A204.1 (cell line): ENCODE data around the gene TMEM92.
"Not testable (repeated sequence)": the region's sequence is repeated elsewhere in the genome, so short reads cannot be mapped to it uniquely, and the experiment has no call there.

Experiments
- FAIRE-seq: peaks from 2 replicates; lab custom pipeline; 2012; peaks lifted over from hg19 to GRCh38; lab: Jason Lieb, UNC

Gene TMEM92

DNA sequence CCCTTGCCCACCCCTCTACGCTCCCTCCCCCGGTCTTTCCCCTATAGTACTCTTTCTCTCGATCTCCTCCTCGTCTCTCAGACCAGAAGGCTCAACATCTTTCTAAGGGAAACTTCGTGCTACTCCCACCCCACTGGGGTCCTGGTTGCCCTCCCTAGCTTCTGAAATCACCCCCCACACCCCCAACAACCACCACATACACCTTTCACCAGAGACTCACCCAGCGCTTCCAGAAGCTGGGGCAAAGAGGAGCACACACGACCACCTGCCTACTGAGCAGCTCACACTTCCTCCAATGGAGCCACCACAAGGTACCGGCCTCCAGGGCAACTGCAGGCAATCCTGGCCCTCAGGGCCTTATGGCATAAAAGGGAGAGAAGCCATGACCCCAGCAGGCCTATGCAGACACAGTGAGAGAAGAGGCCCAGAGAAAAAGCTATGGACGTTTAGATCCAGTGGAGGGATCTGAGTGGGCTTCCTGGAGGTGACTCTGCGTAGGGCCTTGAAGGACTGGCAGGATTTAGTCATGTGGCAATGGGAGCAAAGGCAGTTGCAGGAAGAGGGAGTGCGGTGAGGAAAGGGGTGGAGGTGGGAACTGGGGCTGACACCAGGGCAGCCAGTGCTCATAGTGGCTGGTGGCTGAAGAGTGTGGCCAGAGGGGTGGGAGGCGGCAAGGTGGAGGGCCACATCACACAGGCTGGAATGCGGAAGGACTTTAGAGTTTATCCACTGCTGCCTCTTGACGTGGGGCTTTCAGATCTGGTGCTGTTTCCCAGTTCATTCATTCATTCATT is 12.1 kb upstream of the TMEM92 start:
- no peak for FAIRE-seq

DNA sequence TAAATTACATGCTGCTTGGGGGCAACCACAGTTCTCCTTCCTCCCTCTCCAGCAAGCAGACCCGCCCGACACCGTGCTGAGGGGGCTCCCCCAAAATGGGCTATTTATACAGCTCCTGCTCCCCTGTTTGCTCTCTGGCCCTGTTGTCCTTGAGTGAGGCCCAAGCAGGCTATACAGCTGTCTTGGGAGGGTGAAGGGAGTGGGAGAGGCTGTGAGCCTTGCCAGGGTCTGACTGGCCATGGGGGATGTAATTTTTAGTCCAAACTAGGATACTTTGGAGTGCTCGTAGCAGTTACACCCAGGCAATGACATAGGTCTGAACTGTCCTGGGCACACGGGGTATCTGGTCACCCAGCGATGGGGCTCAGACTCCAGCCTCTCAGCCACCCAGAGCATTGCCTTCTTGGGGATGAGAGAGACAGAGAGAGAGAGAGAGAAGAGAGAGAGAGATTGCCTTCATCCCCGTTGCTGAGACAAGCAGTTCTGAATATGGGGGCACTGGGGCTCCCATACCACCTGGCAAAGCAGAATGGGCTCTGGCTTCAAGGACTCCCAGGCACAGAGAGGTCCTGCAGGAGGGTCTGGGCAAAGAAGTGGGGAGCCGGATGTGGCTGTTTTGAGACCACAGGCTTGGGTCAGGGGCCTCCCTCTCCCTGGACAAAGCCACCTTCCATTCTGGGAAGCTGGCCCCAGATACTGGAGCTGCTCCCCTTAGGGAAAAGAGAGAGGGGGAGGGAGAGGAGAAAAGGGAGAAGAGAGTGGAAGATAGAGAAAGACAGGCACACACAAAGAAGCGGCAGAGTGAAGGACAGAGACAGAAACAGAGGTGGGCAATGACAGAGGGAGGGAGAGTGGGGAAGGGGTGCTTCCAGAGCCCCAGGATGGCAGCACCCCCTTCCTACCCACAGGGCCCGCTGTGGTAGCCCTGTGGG is 10.7 kb upstream of the TMEM92 start:
- FAIRE-seq = no peak

DNA sequence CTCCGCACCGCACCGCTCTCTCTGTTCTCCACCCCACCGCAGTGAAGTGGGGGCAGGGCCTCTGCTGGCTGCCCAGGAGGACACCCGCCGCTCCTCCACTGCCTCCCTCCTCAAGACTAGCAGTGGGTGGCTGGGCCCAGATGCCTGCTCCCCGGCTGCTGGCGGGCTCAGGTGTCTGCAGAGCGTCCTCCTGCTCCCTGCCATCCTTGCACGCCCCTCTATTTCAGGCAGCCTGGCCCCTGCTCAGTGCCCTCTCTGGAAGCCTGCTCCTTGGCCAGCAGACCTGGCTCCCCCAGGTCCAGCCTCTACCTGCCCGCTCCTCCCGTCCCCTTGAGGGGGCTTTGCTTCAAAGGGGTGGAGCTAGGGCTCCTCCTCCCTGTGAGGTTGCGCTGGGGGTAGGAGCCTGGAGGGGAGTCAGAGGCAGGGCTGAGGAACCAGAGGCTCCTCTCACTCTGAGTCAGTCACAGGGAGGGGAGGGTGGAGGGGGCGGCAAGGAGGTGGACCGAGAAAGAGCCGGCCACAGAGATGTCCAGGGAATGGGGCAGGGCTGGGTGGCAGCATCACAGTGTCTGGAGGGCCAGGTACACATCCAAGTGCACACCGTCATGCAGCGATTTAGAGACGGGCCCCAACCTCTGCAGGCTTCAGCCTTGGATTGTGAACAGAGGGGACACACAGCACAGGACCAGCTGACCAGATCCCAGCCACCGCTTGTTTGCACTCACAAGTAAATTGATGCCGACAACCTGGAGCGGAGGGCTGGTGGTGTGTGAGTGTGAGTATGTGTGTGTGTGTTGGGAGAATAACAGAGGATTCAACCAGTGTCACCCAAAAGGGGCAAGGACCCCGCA is 9.8 kb upstream of the TMEM92 start:
- no peak for FAIRE-seq

DNA sequence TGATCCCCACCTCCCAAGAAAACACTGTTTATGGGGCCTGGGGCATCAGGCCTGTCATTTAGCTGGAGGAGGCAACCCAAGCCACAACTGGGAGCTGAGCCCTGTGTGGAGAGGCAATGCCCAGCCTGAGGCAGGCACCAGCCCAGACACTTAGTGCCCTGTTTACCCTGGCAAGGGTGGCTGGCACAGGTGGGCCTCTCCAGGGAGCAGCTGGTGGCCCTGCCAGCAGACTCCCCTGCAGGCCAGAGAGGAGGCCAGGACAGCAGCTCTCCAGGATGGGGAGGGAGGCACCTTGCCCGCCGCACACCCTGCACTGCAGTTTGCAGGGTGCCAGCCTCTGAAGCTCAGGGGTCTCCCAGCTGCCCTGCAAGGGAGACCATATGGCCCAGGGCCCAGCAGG is 9.1 kb upstream of the TMEM92 start:
- FAIRE-seq = no peak

DNA sequence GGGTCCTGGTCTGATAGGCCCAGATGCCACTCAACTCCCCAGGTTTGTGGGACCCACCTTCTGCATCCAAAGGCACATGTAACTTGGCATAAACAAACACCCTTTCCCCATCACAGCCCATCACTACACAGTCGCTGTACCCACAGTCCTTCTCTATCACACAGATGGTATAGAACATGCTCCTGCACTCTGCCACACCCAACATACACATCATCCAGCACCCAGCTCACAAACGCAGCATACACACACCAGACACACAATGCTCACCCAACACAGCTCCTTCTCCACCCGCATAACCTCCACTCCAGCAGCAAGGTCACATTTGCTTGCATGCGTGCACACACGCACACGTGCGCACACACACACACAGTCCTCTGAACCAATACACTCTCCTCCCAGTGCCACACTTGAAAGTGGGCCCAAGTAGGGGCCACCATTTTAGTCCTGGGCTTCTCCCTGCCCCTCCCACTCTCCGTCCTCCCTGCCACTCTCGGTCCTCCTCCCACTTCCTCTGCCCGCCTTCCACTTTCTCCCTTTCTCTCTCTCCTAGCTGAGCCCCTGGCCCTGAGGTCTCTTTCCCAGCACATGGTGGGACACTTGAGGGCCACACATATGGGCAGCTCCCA is 8.5 kb upstream of the TMEM92 start:
- no peak for FAIRE-seq

DNA sequence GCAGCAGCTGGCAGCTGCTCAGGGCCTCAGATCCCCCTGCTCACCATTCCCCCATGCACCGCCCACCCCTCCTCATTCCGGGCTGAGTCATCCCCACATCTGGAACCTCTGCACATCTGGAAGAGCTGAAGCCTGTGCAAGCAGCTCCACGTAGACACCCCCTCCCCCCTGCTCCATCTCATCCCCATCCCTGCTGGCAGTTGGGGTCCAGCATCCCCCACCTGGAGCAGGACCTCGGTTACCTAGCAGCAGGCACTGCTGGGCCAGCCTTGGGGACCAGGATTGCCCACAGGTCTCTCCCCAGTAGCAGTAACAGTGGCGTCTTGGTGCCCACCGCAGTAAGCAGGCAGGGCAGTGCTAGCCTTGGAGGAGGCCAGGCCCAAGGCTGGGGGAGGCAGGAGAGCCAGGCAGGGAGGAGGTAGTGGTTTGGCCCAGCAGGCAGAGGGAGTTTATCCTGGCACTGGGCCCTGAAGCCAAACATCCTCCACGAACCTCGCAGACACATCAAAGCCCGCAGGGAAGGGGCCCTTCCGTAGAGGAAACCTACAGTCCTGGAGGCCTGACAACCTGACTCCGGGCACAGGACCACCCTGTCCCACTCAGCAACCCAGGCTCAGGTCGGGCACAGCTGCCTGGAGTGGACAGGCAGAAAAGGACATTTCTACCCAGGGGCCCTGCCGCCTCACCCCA is 7.7 kb upstream of the TMEM92 start:
- FAIRE-seq = no peak

DNA sequence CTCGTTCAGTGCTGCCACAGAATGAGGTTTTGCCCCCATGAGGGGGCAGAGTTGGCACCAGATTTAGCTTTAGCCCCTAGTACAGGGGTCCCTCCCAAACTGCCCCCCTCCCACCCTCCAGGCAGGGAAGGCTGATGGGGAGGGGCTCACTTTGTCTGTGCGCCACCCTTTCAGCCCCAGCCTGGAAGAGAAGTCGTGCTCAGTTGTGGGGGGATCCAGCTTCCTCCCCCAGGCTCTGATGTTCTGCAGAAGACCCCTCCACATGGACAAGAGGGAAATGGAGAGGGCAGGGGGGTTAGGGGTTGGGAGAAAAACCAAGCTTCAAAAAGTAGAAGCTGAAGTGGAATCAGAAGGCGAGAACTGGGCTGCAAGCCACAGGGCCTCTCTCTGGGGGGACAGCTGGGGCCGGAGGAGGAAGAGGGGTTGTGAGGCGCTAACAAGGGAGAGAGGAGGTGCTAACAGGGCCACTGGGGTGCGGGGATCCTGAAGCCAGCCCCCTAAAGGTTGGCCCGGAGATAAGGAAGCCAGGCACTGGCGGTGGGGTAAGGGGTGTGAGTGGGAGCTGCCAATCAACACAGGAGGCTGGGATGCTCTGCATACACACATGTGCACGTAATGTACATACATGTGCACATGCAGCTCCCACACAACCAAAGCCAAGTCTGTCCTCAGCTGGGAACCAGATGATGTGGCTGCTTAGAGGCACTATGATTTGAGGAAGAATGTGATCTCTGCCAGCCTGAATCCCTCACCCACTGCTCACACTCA is 7.0 kb upstream of the TMEM92 start:
- no peak for FAIRE-seq

DNA sequence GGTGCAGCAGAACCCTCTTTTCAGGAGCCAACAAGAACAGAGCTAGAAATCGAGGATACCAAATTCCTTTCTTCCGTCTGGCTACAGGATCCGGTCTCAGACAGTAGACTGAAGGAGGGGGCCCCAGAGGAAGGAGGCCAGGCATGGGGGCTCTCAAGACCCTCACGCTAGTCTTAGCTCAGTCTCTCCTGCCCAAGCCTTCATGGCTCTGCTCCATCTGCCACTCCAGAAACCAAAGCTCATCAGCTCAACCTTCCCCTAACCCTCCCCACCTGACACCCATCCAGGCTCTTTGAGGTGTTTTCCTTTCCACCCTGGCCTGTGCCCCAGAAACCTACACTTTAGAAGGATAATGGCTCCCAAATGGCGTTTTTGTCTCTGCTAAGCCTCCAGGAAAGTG is 6.2 kb upstream of the TMEM92 start:
- FAIRE-seq = no peak

DNA sequence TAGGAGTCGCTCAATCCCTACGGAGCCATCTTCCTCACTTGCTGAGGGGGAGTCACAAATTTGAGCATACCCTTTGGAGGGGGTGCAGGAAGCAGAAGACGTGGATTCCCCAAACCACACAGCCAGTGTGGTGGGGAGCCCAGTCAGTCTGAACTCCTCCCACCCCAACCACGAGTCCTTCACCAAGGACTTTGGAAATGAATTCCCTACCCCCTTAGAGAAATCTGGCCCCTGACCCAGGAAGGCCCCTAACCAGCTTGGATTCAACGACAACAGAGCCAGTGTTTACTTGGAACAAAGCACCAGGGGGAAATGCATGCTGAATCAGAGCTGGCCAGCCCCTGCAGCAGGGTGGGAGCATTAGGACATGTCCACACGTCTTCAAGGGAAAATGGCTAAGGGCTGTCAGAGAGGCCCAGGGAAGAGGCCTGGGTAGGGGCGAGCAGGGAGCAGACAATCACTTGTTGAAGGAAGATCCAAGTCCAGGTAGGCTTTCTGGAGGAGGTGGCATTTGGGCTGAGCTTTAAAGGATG is 5.5 kb upstream of the TMEM92 start:
- no peak for FAIRE-seq

DNA sequence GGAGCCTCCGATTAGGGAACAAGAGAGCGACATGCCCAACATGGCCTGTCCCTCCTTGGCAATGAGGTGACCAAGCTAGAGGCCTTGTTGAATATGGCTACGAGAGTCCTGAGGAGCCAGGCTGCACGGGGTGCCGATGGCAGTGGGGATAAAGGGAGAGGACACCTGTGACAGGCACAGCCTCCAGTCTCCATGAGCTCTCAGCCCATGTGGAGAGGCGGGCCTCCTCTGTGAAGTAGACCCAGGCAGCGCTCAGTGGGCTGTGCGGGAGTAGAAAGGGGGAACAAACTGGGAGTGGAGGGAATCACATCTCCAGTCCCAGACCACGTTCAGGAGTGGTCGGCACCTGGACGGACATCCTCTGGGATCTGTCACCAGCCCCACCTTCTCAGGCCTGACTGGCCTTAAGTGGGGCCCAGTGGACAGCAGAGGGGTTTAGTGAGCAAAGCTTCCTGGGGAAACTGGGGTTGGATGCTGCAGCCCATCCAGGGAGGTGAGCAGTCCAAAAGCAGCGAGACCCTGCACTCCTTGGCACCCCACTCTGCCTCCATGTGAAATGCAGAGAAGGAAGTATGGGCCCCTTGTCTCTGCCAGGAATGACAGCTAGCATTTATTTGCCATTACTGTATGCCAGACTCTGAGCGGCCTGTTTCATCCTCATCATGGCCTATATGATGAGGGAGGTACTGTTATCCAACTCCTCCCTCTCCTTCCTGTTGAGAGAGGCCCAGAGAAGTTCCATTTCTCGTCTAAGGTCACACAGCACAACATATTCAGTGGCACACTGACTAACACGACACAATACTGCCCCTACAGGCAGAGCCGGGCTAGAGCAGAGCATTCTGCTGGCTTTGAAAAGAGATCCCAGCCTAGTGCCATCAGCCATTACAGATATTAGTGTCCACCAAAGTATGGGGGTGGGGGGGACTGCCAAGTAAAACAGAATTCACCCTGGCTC is 4.5 kb upstream of the TMEM92 start:
- FAIRE-seq = no peak

DNA sequence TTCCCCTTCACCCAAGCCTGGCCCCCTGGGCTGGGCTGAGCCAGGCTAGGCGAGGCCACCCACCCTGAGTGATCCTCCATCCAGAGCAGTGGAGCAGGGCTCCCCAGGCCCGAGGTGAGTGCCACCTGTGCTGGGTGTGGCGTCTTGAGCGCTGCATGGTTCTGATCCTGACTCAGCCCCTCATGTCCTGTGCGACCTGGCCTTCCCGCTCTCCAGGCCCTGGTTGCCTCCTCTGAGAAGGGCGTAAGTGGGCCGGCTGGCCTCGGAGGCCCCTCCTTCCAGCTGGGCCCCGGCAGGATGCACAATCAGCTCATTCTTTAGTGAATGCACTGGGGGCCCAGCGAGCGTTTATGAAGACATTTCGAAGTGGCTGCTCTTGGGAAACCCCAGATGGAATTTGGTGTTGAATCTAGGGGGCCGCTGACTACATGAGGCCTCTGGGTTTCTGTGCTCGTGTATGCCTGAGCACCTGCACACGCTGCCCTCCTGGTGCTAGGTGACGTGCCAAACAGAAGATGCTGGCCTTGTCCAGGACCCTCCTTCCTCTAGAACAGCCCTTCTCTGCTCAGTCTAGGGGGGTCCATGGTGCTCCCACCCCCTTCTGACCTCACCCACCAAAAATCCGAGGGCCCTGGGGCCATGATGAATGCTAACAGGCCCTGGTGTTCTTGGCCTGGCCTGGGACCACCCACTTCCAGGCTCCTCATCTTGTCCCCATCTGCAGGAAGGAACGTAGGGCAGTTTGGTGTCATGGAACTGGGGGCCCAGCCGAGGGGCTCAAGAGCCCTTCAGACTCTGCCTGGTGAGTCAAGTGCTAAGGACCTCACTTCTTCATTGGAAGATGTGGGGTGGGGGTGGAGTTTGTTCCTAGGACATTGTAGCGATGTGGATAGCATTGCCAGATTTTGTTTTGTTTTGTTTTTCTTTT is 3.6 kb upstream of the TMEM92 start:
- no peak for FAIRE-seq

DNA sequence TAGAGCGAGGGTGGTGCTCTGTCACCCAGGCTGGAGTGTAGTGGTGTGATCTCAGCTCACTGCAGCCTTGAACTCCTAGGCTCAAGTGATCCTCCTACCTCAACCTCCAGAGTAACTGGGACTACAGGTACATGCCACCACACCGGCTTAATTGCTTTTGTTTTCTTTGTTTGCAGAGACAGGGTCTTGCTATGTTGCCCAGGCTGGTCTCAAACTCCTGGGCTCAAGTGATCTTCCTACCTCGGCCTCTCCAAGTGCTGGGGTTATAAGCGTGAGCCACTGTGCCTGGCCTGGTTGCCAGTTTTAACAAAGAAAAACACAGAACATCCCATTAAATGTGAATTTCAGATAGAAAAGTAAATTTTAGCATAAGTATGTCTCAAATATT is 2.9 kb upstream of the TMEM92 start:
- FAIRE-seq = not testable (repeated sequence)

DNA sequence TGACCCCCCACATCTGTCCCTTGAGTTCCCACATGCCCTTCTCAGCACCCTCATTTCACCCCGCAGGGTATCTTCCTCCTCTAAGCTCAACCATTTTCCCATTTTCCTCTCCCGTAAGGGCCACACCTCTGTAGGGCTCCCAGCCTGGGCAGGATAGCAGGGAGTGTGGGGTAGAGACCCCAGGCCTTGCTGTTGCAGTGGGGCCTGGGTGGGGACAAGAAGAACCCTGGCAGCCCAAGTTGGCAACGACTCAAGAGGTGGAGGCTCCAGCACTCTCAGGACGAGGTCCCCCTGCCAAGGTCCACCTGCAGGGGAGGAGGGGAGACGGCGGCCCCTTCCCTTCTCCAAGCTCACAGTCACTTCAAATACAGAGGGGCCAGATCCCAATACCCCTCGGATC is 2.0 kb upstream of the TMEM92 start:
- no peak for FAIRE-seq

DNA sequence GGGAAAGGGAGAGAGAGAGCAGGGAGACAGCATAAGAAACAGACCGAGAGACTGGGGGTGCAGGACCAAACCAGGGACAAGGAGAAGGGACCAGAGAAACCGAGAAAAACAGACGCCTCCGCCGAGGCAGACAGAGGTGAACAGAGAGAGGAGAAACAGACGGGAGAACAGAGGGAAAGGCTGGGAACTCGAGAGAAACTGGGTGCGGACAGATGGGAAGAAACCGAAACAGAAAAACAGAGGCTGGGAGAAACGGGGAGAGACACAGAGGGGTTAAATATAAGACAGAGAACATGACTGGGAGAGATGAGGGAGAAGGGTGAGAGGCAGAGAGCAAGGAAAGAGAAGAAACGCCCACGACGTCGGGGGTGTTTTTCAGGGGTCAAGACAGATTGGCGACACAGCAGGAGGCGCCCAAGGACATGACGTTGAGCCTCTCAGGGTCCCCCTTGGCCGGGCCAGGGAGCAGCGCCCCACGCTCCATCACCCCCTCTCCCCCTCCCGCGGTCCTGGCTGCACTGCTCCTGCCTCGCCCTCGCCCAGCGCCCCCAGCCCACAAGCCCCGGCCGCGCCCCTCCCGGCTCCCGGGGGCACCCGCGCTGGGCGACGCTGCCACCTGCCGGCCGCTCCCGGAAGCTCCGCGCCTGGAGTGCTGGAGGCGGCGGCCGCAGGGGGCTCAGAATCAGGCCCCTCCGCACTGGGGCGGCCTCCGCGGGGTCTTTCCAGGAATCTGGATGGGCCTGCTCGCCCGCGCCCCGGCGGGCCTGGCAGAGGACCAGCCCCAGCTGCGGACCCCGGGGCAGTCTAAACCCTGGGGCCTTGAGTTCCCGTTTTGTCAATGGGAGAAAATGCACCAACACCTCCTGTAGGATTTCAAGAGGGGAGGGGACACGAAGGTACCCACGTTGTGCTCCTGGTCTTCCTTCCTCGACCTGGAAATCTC is 1.3 kb upstream of the TMEM92 start:
- FAIRE-seq = no peak

DNA sequence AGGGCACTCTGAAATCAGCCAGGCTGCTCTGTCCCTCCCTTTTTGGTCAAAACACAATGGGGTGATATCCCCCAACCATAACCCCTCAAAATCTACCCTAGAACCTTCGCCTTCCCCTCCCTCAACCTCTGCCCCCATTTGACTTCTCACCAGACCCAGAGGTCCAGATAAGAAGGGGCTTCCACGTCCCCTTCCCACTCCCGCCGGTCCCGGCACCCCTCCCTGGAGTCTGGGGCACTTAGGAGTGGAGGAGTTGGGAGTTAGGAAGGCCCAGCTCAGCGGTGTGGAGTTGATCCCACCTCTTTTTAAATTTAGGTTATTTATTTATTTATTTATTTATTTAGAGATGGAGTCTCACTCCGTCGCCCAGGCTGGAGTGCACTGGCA is 619 bp upstream of the TMEM92 start:
- no peak for FAIRE-seq

DNA sequence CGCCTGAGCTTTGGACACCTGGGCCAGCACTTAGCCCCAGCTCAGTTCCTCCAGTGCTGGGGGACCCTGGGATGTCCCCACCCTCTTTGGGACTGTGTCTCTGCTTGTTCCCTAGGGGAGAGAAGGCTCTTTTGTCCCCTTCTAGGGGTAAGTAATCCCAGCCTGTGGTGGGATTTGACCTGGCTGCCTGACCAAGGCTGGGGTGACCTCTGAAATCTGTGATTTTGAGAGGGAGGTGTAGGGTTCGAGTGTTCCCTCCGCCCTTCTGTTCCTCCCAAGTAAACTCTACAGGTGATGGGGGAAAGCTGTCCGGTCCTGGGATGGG is 593 bp downstream of the TMEM92 start:
- no peak for FAIRE-seq

DNA sequence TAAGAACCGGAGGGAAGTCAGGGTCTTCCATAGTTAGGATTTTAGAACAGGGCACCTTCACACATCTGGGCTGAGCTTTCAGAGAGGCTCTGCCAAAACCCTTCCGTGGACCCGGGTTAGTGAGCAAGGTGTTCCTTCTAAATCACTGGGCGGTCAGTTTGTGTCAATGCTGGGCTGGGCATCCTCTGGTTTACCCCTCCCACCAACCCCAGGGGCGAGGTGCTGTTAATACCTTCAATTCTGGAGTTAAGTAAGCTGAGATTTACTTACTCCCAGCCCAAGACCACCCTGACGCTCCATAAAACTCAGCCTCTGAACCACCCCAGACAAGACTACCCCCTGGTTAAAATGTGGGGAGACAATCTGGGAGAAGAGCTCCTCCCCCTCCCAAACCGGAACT is 1.0 kb downstream of the TMEM92 start:
- no peak for FAIRE-seq
